Osteocyte (in vitro differentiated cells): ENCODE data around the gene SH3RF3. TPM values are rescaled to one million over a fixed set of nuclear protein-coding genes. Genes with fewer than 3 reads are reported as not detected.

ENCODE experiments used
- DNase-seq: peaks from one replicate; pipeline ENCODE4 v3.0.0; 2021; ENCODE audit warnings: mixed read lengths; ENCODE audit not compliant: unreplicated experiment; ENCODE audit errors: extremely low spot score
- H3K27ac Mint-ChIP-seq: one replicate; pipeline ENCODE4 v1.8.0; 2021; ENCODE audit warnings: mild to moderate bottlenecking, mixed read lengths; ENCODE audit not compliant: unreplicated experiment
- H3K27me3 Mint-ChIP-seq: one replicate; pipeline ENCODE4 v1.8.0; 2021; ENCODE audit warnings: mixed read lengths; ENCODE audit not compliant: unreplicated experiment
- H3K36me3 Mint-ChIP-seq: one replicate; pipeline ENCODE4 v1.8.0; 2021; ENCODE audit warnings: mixed read lengths; ENCODE audit not compliant: unreplicated experiment
- H3K4me1 Mint-ChIP-seq: one replicate; pipeline ENCODE4 v1.8.0; 2021; ENCODE audit warnings: mixed read lengths; ENCODE audit not compliant: unreplicated experiment
- H3K4me3 Mint-ChIP-seq: one replicate; pipeline ENCODE4 v1.8.0; 2021; ENCODE audit warnings: mild to moderate bottlenecking, moderate library complexity, mixed read lengths; ENCODE audit not compliant: unreplicated experiment
- H3K9me3 Mint-ChIP-seq: one replicate; pipeline ENCODE4 v1.8.0; 2021; ENCODE audit warnings: mixed read lengths; ENCODE audit not compliant: unreplicated experiment
- CTCF ChIP-seq: fragments of 200-600 bp; sonication (generic); IDR thresholded peaks from 2 replicates; pipeline ENCODE4 v1.5.0; 2021; ENCODE audit warnings: antibody characterized with exemption, mild to moderate bottlenecking, moderate library complexity
- total RNA-seq: library from RNA; stranded (reverse); gene quantifications from 2 replicates; pipeline ENCODE4 v1.2.1, GENCODE V29; 2021

SH3RF3 gene
- total RNA-seq, 1 donor from 2014 or later, result 79.4 TPM

GRCh38 chr2:109209941-109210340, 80.9 kb downstream of the SH3RF3 start:
- no peak for TF ChIP-seq CTCF
- DNase-seq, result no peak
- Mint-ChIP-seq H3K27ac (peak overlapping the region; percentile 72), H3K27me3 (no peaks in the 10 kb centered on the region), H3K4me1 (peaks cover 86% of the 10 kb centered on the region), H3K9me3 (no peaks in the 10 kb centered on the region), H3K36me3 (no peaks in the 10 kb centered on the region), H3K4me3 (no peak overlapping the region)

GRCh38 chr2:109210431-109211200, 81.6 kb downstream of the SH3RF3 start:
- no peak for DNase-seq
- peaks cover under 1% of the 10 kb centered on the region for H3K36me3 Mint-ChIP-seq
- no peak for TF ChIP-seq CTCF
- H3K9me3 Mint-ChIP-seq, result no peaks in the 10 kb centered on the region
- H3K4me1 Mint-ChIP-seq, result peaks cover 91% of the 10 kb centered on the region
- H3K27ac Mint-ChIP-seq, result peak overlapping the region; percentile 47
- H3K4me3 Mint-ChIP-seq, result no peak overlapping the region
- no peaks in the 10 kb centered on the region for H3K27me3 Mint-ChIP-seq

GRCh38 chr2:109211315-109211714, 82.3 kb downstream of the SH3RF3 start:
- Mint-ChIP-seq H3K36me3 (peaks cover 4% of the 10 kb centered on the region), H3K27ac (peak overlapping the region; percentile 47), H3K9me3 (no peaks in the 10 kb centered on the region), H3K4me3 (no peak overlapping the region), H3K4me1 (peaks cover 92% of the 10 kb centered on the region), H3K27me3 (no peaks in the 10 kb centered on the region)
- no peak for DNase-seq
- TF ChIP-seq CTCF, result no peak

- DNase-seq, result no peak
- H3K4me3 Mint-ChIP-seq, result no peak overlapping the region
- H3K27me3 Mint-ChIP-seq, result no peaks in the 10 kb centered on the region
- H3K9me3 Mint-ChIP-seq, result no peaks in the 10 kb centered on the region
- H3K4me1 Mint-ChIP-seq, result peaks cover 94% of the 10 kb centered on the region
- peaks cover 10% of the 10 kb centered on the region for H3K36me3 Mint-ChIP-seq
- H3K27ac Mint-ChIP-seq, result peak overlapping the region; percentile 19
- no peak for TF ChIP-seq CTCF
These were observed 84.0 kb downstream of the SH3RF3 start for GRCh38 chr2:109212836-109213563.
